Stimulated activated naive CD8-positive, alpha-beta T cell treated with anti-CD3 and anti-CD28 coated beads, Interleukin-15, Interleukin-2, amounts not matched to agents 100 U/mL and 50 U/mL, for 24 hours (primary cell): ENCODE results near the gene SLC22A17.
A peak's percentile ranks its signal among the peaks of the same experiment; 100 is the strongest.

Source experiments
- ATAC-seq: fragments of 150-1000 bp; cut with Tn5 transposase; one replicate; pipeline ENCODE4 v1.10.0; 2021
- DNase-seq: peaks from one replicate; pipeline ENCODE4 v3.0.0; 2021

SLC22A17 gene

GRCh38 chr14:23381871-23382270, 29.2 kb upstream of the SLC22A17 start:
- ATAC-seq (no peak), DNase-seq (no peak)

- DNase-seq (no peak), ATAC-seq (no peak)
Measured at GRCh38 chr14:23380976-23381375, 28.3 kb upstream of the SLC22A17 start.

- ATAC-seq: no peak
- no peak for DNase-seq
Measured at GRCh38 chr14:23380197-23380914, 27.7 kb upstream of the SLC22A17 start.

DNA sequence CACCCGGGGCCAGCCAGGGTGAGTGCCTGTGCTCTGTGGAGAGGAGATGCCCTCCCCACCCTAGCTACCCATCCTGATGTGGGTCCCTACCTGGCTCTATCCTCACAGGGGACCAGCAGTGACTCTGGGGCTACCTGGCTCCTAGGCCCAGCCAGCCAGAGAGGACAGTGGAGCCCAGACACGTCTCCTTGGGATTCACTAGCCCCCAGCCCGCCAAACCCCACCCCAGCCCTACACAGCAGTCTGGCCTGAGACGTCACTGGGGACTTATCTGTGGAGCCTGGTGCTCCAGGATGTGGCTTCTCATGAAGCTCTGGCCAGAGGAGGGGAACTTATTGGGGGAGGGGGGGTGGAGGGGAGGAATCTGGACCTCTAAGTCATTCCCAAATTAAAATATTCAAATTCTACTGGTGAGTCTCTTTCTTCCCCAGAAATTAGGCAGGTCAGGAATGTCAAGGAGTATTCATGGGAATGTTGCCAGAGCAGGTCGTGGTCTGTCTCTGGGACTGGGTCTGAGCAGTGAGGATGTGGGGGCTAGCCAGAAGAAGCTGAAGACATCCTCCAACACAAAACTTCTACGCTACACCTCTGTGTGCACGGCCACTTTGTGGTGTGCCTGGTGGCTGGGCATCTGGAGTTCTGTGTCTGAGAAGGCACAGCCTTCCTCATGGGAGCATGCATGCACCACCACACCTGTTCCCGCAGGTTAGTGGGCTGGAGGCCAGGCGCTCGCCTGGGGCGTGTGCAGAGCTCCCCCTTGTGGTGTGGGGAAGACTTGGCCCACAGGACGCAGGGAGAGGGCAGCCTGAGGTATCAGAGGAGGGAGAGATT, 26.9 kb upstream of the SLC22A17 start:
- ATAC-seq (peak; percentile 74), DNase-seq (peak; percentile 72)

- ATAC-seq: no peak
- no peak for DNase-seq
Measured at GRCh38 chr14:23378612-23379220, 26.0 kb upstream of the SLC22A17 start.

- DNase-seq (no peak), ATAC-seq (no peak)
Measured at GRCh38 chr14:23377573-23378563, 25.2 kb upstream of the SLC22A17 start.

DNA sequence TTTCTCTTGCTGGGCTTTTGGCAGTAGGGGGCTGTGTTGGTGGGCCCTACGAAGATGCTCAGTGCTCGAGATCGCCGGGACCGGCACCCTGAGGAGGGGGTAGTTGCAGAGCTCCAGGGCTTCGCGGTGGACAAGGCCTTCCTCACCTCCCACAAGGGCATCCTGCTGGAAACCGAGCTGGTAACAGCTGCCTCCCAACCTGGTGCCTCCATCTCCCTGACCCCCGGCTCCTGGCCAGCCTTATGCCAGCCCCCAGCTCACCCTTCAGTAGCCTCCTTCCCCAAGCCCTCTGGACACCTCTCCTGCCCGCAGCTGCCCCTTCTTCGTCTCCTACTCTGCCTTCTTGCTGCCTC, 24.5 kb upstream of the SLC22A17 start:
- ATAC-seq (no peak), DNase-seq (no peak)

DNA sequence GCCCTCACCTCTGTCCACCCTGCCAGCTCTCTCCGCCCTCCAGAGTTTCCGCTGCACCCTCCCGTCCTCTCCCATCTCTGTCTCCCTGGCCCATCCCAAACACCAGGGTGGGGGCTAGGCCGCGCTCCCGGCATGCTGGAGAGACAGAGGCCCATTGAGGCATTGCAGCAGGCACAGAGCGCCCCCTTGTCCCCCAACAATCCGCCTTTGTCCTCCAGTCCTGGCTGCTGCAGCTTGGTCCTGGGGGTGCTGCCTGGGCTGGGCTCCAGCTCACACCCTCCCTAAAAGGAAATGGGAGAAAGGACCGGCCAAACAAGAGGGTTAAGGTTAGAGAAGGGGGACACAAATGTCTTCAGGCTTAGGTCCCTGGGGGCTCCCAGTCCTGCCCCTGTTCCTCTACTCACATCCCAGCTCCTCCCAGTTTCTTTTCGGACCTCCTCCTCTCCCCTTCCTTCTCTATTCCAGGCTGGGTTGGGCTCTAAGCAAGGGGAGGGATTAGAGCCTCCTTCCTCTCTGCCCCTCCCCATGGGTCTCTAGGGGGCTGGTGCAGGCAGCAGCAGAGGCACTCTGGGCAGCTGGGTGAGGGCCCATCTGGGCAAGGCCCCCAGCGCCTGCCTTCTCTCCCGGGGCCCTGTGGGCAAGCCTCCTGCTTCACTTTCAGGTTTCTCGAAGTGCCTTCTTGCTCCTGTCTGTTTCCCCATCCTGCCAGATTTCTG, 24.0 kb upstream of the SLC22A17 start, which contains the start of gene CMTM5:
Gene CMTM5 (plus strand): TSS at position 565 of the 716 bp plus-strand sequence. CDS start 206 bp downstream, outside the sequence.
- no peak for ATAC-seq
- no peak for DNase-seq

- ATAC-seq: no peak
Measured at GRCh38 chr14:23375527-23376251, 23.0 kb upstream of the SLC22A17 start.

DNA sequence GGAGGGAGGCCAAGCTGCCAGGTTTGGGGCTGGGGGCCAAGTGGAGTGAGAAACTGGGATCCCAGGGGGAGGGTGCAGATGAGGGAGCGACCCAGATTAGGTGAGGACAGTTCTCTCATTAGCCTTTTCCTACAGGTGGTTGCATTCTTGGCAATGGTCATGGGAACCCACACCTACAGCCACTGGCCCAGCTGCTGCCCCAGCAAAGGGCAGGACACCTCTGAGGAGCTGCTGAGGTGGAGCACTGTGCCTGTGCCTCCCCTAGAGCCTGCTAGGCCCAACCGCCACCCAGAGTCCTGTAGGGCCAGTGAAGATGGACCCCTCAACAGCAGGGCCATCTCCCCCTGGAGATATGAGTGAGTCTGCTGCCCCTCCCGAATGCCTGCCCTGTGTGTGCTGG, 20.4 kb upstream of the SLC22A17 start:
- ATAC-seq (no peak), DNase-seq (no peak)

More at GRCh38 chr14:23375527-23376251, 23.0 kb upstream of the SLC22A17 start:
- DNase-seq: no peak

DNA sequence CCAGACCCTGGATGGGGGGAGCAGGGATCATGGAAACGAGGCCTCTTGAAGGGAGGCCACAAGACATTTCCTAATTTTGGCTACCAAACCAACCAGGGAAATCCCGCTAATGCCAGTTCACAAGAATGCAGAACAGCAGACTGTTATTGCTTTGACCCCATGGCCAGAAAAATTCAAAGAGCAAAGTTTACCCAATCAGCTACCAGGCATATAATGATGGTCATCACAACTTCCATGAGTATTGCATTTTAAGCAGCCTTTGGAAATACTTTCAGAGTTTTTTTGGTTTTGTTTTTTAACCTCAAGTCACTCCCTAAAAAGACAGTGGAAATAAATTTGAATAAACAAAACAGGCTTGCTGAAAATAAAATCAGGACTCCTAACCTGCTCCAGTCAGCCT, 19.8 kb upstream of the SLC22A17 start, which contains the start of gene IL25:
Gene IL25 (plus strand): TSS at position 301 of the 400 bp plus-strand sequence.
- no peak for ATAC-seq
- no peak for DNase-seq

DNA sequence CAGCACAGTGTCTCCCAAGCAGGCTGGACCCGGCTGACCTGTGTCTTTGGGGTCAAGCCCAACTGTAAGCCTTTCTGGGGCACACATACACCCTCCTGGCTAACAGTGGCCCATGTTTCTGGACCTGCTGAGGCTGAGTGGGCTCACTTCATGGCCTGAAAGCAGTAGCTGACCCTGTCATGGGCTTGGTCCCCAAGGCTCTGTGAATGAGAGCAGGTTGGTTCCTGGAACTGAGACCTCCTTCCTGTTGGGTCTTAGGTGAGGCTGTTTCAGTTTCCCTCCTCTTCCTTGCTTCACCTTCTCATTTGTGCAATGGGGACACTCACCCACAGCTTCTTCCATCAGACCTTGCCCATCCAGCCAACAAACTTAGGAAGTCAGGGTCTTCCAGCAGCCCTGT, 19.2 kb upstream of the SLC22A17 start:
- ATAC-seq (no peak), DNase-seq (no peak)

- peak; percentile 28 for ATAC-seq
- DNase-seq: no peak
Measured at GRCh38 chr14:23370221-23370620, 17.5 kb upstream of the SLC22A17 start.

GRCh38 chr14:23366426-23366921, 13.8 kb upstream of the SLC22A17 start:
- DNase-seq (no peak), ATAC-seq (no peak)

- DNase-seq (no peak), ATAC-seq (no peak)
Measured at GRCh38 chr14:23365732-23366425, 13.2 kb upstream of the SLC22A17 start.

- no peak for ATAC-seq
- DNase-seq: no peak
Measured at GRCh38 chr14:23365036-23365731, 12.5 kb upstream of the SLC22A17 start, which contains the start of gene EFS. Gene EFS, minus strand, starts transcription at chr14:23365172. Its CDS starts 147 bp downstream, at chr14:23365025.

GRCh38 chr14:23364164-23365035, 11.7 kb upstream of the SLC22A17 start:
- no peak for ATAC-seq
- no peak for DNase-seq

GRCh38 chr14:23362200-23362599, 9.5 kb upstream of the SLC22A17 start:
- ATAC-seq (no peak), DNase-seq (no peak)
